H1 (cell line): Measurements from ENCODE around the gene DCUN1D3.

Source experiments
- CEBPB ChIP-seq: IDR thresholded peaks from 2 replicates; pipeline ENCODE4 v1.6.1; 2012; ENCODE audit warnings: low read depth, low read length
- CHD1 ChIP-seq: IDR thresholded peaks from 2 replicates; pipeline ENCODE4 v1.6.1; 2012; ENCODE audit warnings: low read depth, low read length, improper control_type of control experiment
- CTCF ChIP-seq, 3 experiments: IDR thresholded peaks; 1 replicate in 2 of 3; 2 replicates in 1 of 3; pipeline versions ENCODE4 v1.5.1 to v1.6.1; 2011; ENCODE audit warnings: low read length in 3 of 3, mild to moderate bottlenecking in 3 of 3, inconsistent platforms in 2 of 3, low read depth in 1 of 3, moderate library complexity in 1 of 3; ENCODE audit not compliant: insufficient read depth in 1 of 3; ENCODE audit errors: control extremely low read depth in 1 of 3
- E2F6 ChIP-seq: IDR thresholded peaks from 2 replicates; pipeline ENCODE4 v1.6.1; 2012; ENCODE audit warnings: inconsistent platforms
- EP300 ChIP-seq, 2 experiments: IDR thresholded peaks; 1 replicate in 1 of 2; 2 replicates in 1 of 2; pipeline ENCODE4 v1.6.1; 2011 to 2012; ENCODE audit warnings: low read depth in 2 of 2, low read length in 2 of 2, mild to moderate bottlenecking in 2 of 2, borderline replicate concordance in 1 of 2, inconsistent platforms in 1 of 2, moderate library complexity in 1 of 2
- GABPA ChIP-seq: IDR thresholded peaks from 2 replicates; pipeline ENCODE4 v1.6.1; 2011; ENCODE audit warnings: mild to moderate bottlenecking, low read length, moderate library complexity, borderline replicate concordance; ENCODE audit not compliant: insufficient read depth
- POLR2AphosphoS5 ChIP-seq: IDR thresholded peaks from 2 replicates; pipeline ENCODE4 v1.6.1; 2011; ENCODE audit warnings: low read depth, low read length
- POU5F1 ChIP-seq: IDR thresholded peaks from 2 replicates; pipeline ENCODE4 v1.6.1; 2011; ENCODE audit warnings: low read depth, mild to moderate bottlenecking, low read length, moderate library complexity
- RBBP5 ChIP-seq: IDR thresholded peaks from 2 replicates; pipeline ENCODE4 v1.7.1; 2012; ENCODE audit warnings: low read depth, mild to moderate bottlenecking, inconsistent platforms, low read length, moderate library complexity, borderline replicate concordance
- RFX5 ChIP-seq: IDR thresholded peaks from 2 replicates; pipeline ENCODE4 v1.6.1; 2011; ENCODE audit warnings: low read depth, low read length, improper control_type of control experiment, borderline replicate concordance
- RNF2 ChIP-seq: fragments of 200-900, 300-1000 bp; sonication (generic); IDR thresholded peaks from 2 replicates; pipeline ENCODE4 v1.7.1; 2016; ENCODE audit warnings: borderline replicate concordance, low read depth, mild to moderate bottlenecking, antibody characterized with exemption, low read length; ENCODE audit not compliant: poor library complexity, severe bottlenecking; ENCODE audit errors: missing control alignments
- SIN3A ChIP-seq, 2 experiments: IDR thresholded peaks in 1 of 2; conservative IDR thresholded peaks in 1 of 2; 2 replicates each; pipeline ENCODE4 v1.6.1; 2011 to 2012; ENCODE audit warnings: low read length in 2 of 2, improper control_type of control experiment in 1 of 2, low read depth in 1 of 2, mild to moderate bottlenecking in 1 of 2
- SRF ChIP-seq: IDR thresholded peaks from 2 replicates; pipeline ENCODE4 v1.6.1; 2011; ENCODE audit warnings: mild to moderate bottlenecking, low read depth, low read length, moderate library complexity
- ZNF274 ChIP-seq: IDR thresholded peaks from 2 replicates; pipeline ENCODE4 v1.7.0; 2012; ENCODE audit warnings: low read length, borderline replicate concordance; ENCODE audit errors: extremely low read depth

- no peak for TF ChIP-seq RBBP5
- no peak for TF ChIP-seq EP300 (IDR thresholded peaks at IDR 0.05; ENCODE audit: borderline replicate concordance in 1 of 2, low read depth in 2 of 2, low read length in 2 of 2)
- TF ChIP-seq CTCF (IDR thresholded peaks at IDR 0.05; ENCODE audit: control extremely low read depth in 1 of 3, insufficient read depth in 1 of 3, low read depth in 1 of 3, low read length in 3 of 3), result no peak
- TF ChIP-seq SIN3A (conservative IDR thresholded peaks at IDR 0.05 in 1 of 2, IDR thresholded peaks at IDR 0.05 in 1 of 2; ENCODE audit: low read depth in 1 of 2, low read length in 2 of 2), result no peak
- TF ChIP-seq E2F6, result no peak
- no peak for TF ChIP-seq GABPA
- TF ChIP-seq CEBPB, result no peak
- no peak for TF ChIP-seq RFX5
- TF ChIP-seq SRF, result no peak
- no peak for TF ChIP-seq POLR2AphosphoS5
- no peak for TF ChIP-seq RNF2
- TF ChIP-seq ZNF274, result no peak
- no peak for TF ChIP-seq CHD1
- no peak for TF ChIP-seq POU5F1
Observed at GRCh38 chr16:20807862-20808261, 92.3 kb downstream of the DCUN1D3 start.
